B cell (primary cell): Measurements from ENCODE around the gene HS3ST1.

Experiments used
- CTCF ChIP-seq: fragments of 200-600 bp; IDR thresholded peaks from one replicate; pipeline ENCODE4 v1.8.0; 2022; ENCODE audit warnings: antibody characterized with exemption, mild to moderate bottlenecking
- EZH2 ChIP-seq: IDR thresholded peaks from 2 replicates; pipeline ENCODE4 v1.6.1; 2012; ENCODE audit warnings: borderline replicate concordance, low read depth, mild to moderate bottlenecking, moderate library complexity, low read length; ENCODE audit not compliant: insufficient read depth, poor library complexity, severe bottlenecking

GRCh38 chr4:11415409-11416070, 13.2 kb downstream of the HS3ST1 start:
- no peak for TF ChIP-seq CTCF
- TF ChIP-seq EZH2: no peak
